ENCODE measurements around the gene KCNJ9.

Gene KCNJ9

GRCh38 chr1:160098852-160099561 is 17.7 kb downstream of the KCNJ9 start:
- Histone ChIP-seq H3K27me3 (replicated peaks; ENCODE audit: control insufficient read depth, insufficient read depth, low read length) (peaks cover 1% of the 10 kb centered on the region; the same call in 1 of the 2 replicates), H3K36me3 (ENCODE audit: control insufficient read depth, insufficient read depth, low read length) (peaks cover 4% of the 10 kb centered on the region), H3K4me3 (replicated peaks; ENCODE audit: low read depth, low read length) (peak overlapping the region; percentile 61)
- DNase-seq (ENCODE audit: extremely low read depth, insufficient read length) = peak; percentile 93
- TF ChIP-seq CTCF (IDR thresholded peaks at IDR 0.05; ENCODE audit: insufficient read depth, low read length, poor library complexity, severe bottlenecking) = no peak

GRCh38 chr1:160099716-160100375 is 18.5 kb downstream of the KCNJ9 start:
- TF ChIP-seq CTCF (IDR thresholded peaks at IDR 0.05; ENCODE audit: insufficient read depth, low read length, poor library complexity, severe bottlenecking) = no peak
- H3K4me3 ChIP-seq (replicated peaks; ENCODE audit: low read depth, low read length) = no peak overlapping the region

GRCh38 chr1:160101037-160101716 is 19.8 kb downstream of the KCNJ9 start:
- peaks cover 1% of the 10 kb centered on the region; the same call in 1 of the 2 replicates for H3K27me3 ChIP-seq (replicated peaks; ENCODE audit: control insufficient read depth, insufficient read depth, low read length)
- no peak overlapping the region for H3K4me3 ChIP-seq (replicated peaks; ENCODE audit: low read depth, low read length)
- peak; percentile 96 for TF ChIP-seq CTCF (IDR thresholded peaks at IDR 0.05; ENCODE audit: insufficient read depth, low read length, poor library complexity, severe bottlenecking)
- DNase-seq (ENCODE audit: extremely low read depth, insufficient read length) = peak; percentile 77
- H3K36me3 ChIP-seq (ENCODE audit: control insufficient read depth, insufficient read depth, low read length) = no peaks in the 10 kb centered on the region

More at GRCh38 chr1:160099716-160100375, 18.5 kb downstream of the KCNJ9 start:
- Histone ChIP-seq H3K27me3 (replicated peaks; ENCODE audit: control insufficient read depth, insufficient read depth, low read length) (peaks cover 1% of the 10 kb centered on the region; the same call in 1 of the 2 replicates), H3K36me3 (ENCODE audit: control insufficient read depth, insufficient read depth, low read length) (peaks cover 3% of the 10 kb centered on the region)
- DNase-seq (ENCODE audit: extremely low read depth, insufficient read length) = no peak

- Histone ChIP-seq H3K4me3 (replicated peaks; ENCODE audit: low read depth, low read length) (no peak overlapping the region), H3K36me3 (ENCODE audit: control insufficient read depth, insufficient read depth, low read length) (no peaks in the 10 kb centered on the region), H3K27me3 (replicated peaks; ENCODE audit: control insufficient read depth, insufficient read depth, low read length) (peaks cover 1% of the 10 kb centered on the region; the same call in 1 of the 2 replicates)
- DNase-seq (ENCODE audit: extremely low read depth, insufficient read length) = no peak
- no peak for TF ChIP-seq CTCF (IDR thresholded peaks at IDR 0.05; ENCODE audit: insufficient read depth, low read length, poor library complexity, severe bottlenecking)
Measured at GRCh38 chr1:160101717-160102522, 20.6 kb downstream of the KCNJ9 start.

- no peaks in the 10 kb centered on the region for H3K36me3 ChIP-seq (ENCODE audit: control insufficient read depth, insufficient read depth, low read length)
- DNase-seq (ENCODE audit: extremely low read depth, insufficient read length) = no peak
- H3K27me3 ChIP-seq (replicated peaks; ENCODE audit: control insufficient read depth, insufficient read depth, low read length) = peaks cover 1% of the 10 kb centered on the region; the same call in 1 of the 2 replicates
- no peak for TF ChIP-seq CTCF (IDR thresholded peaks at IDR 0.05; ENCODE audit: insufficient read depth, low read length, poor library complexity, severe bottlenecking)
- no peak overlapping the region for H3K4me3 ChIP-seq (replicated peaks; ENCODE audit: low read depth, low read length)
Measured at GRCh38 chr1:160103658-160104408, 22.5 kb downstream of the KCNJ9 start.

Data from GM06990 (cell line).